ENCODE measurements around the gene SLC25A23. TPM values are rescaled to one million over a fixed set of nuclear protein-coding genes. Genes with fewer than 3 reads are reported as not detected.
A peak's percentile ranks its signal among the peaks of the same experiment; 100 is the strongest.

Gene SLC25A23
- total RNA-seq, 3 donors from 2014 or later: 14.0 to 37.8 (median 18.4) TPM

GRCh38 chr19:6412447-6413091 lies 47.0 kb downstream of the SLC25A23 start:
- H3K4me3 ChIP-seq: no peak overlapping the region
- DNase-seq (ENCODE audit: low spot score in 2 of 2): no peak
- no peaks in the 10 kb centered on the region for H3K4me1 ChIP-seq
- peak overlapping the region in 1 of 2 donors; percentile 14 for H3K27ac ChIP-seq
- no peaks in the 10 kb centered on the region for H3K9me3 ChIP-seq
- H3K27me3 ChIP-seq: no peaks in the 10 kb centered on the region
- TF ChIP-seq POLR2AphosphoS5 (IDR thresholded peaks at IDR 0.05) (no peak), CTCF (IDR thresholded peaks at IDR 0.05) (peak in 1 of 3 donors; percentile 28)
- intact Hi-C loops (cut with DNase I; ENCODE audit: low total_unique reads): no loop called here
- peaks cover 27% of the 10 kb centered on the region for H3K36me3 ChIP-seq

GRCh38 chr19:6412061-6412446 lies 47.5 kb downstream of the SLC25A23 start:
- TF ChIP-seq CTCF (IDR thresholded peaks at IDR 0.05) (no peak), POLR2A (IDR thresholded peaks at IDR 0.05) (no peak), POLR2AphosphoS5 (IDR thresholded peaks at IDR 0.05) (no peak)
- H3K27me3 ChIP-seq: no peaks in the 10 kb centered on the region
- no peak for DNase-seq (ENCODE audit: low spot score in 2 of 2)
- no peak overlapping the region for H3K4me3 ChIP-seq
- peaks cover 27% of the 10 kb centered on the region for H3K36me3 ChIP-seq
- intact Hi-C loops (cut with DNase I; ENCODE audit: low total_unique reads): no loop called here
- H3K4me1 ChIP-seq: no peaks in the 10 kb centered on the region
- no peaks in the 10 kb centered on the region for H3K9me3 ChIP-seq
- H3K27ac ChIP-seq: no peak overlapping the region

- TF ChIP-seq CTCF (IDR thresholded peaks at IDR 0.05): no peak
- no peak for TF ChIP-seq POLR2AphosphoS5 (IDR thresholded peaks at IDR 0.05)
- no peak for TF ChIP-seq POLR2A (IDR thresholded peaks at IDR 0.05)
Measured at GRCh38 chr19:6409346-6409745, 50.2 kb downstream of the SLC25A23 start.

GRCh38 chr19:6406401-6406800 lies 53.2 kb downstream of the SLC25A23 start:
- no peak for DNase-seq (ENCODE audit: low spot score in 2 of 2)
- Histone ChIP-seq H3K27me3 (no peaks in the 10 kb centered on the region), H3K36me3 (no peaks in the 10 kb centered on the region), H3K4me1 (no peaks in the 10 kb centered on the region), H3K9me3 (no peaks in the 10 kb centered on the region), H3K4me3 (no peak overlapping the region), H3K27ac (no peak overlapping the region)
- intact Hi-C loops (cut with DNase I; ENCODE audit: low total_unique reads): no loop called here
- TF ChIP-seq POLR2AphosphoS5 (IDR thresholded peaks at IDR 0.05) (no peak), CTCF (IDR thresholded peaks at IDR 0.05) (no peak), POLR2A (IDR thresholded peaks at IDR 0.05) (no peak)

More at GRCh38 chr19:6409346-6409745, 50.2 kb downstream of the SLC25A23 start:
- no peaks in the 10 kb centered on the region for H3K27me3 ChIP-seq
- H3K27ac ChIP-seq: no peak overlapping the region
- intact Hi-C loops (cut with DNase I; ENCODE audit: low total_unique reads): no loop called here
- peaks cover 3% of the 10 kb centered on the region for H3K36me3 ChIP-seq
- H3K4me3 ChIP-seq: no peak overlapping the region
- no peaks in the 10 kb centered on the region for H3K4me1 ChIP-seq
- DNase-seq (ENCODE audit: low spot score in 2 of 2): no peak
- no peaks in the 10 kb centered on the region for H3K9me3 ChIP-seq

- intact Hi-C loops (cut with DNase I; ENCODE audit: low total_unique reads): no loop called here
- no peak for DNase-seq (ENCODE audit: low spot score in 2 of 2)
- no peak for TF ChIP-seq CTCF (IDR thresholded peaks at IDR 0.05)
- no peaks in the 10 kb centered on the region for H3K9me3 ChIP-seq
- no peaks in the 10 kb centered on the region for H3K27me3 ChIP-seq
- no peak overlapping the region for H3K4me3 ChIP-seq
- H3K36me3 ChIP-seq: no peaks in the 10 kb centered on the region
- no peak overlapping the region for H3K27ac ChIP-seq
- no peaks in the 10 kb centered on the region for H3K4me1 ChIP-seq
Measured at GRCh38 chr19:6402837-6403608, 56.6 kb downstream of the SLC25A23 start.
